Measurements from ENCODE around the gene TMEM236.

TMEM236 gene

GRCh38 chr10:17768957-17769356, 17.0 kb downstream of the TMEM236 start:
- no peak overlapping the region for H3K4me3 ChIP-seq (ENCODE audit: control insufficient read depth, low read depth, low read length)
- TF ChIP-seq, protein P1, sequence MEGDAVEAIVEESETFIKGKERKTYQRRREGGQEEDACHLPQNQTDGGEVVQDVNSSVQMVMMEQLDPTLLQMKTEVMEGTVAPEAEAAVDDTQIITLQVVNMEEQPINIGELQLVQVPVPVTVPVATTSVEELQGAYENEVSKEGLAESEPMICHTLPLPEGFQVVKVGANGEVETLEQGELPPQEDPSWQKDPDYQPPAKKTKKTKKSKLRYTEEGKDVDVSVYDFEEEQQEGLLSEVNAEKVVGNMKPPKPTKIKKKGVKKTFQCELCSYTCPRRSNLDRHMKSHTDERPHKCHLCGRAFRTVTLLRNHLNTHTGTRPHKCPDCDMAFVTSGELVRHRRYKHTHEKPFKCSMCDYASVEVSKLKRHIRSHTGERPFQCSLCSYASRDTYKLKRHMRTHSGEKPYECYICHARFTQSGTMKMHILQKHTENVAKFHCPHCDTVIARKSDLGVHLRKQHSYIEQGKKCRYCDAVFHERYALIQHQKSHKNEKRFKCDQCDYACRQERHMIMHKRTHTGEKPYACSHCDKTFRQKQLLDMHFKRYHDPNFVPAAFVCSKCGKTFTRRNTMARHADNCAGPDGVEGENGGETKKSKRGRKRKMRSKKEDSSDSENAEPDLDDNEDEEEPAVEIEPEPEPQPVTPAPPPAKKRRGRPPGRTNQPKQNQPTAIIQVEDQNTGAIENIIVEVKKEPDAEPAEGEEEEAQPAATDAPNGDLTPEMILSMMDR (conservative IDR thresholded peaks at IDR 0.05; ENCODE audit: control insufficient read depth, insufficient read depth, low read depth, low read length) = no peak
- DNase-seq (ENCODE audit: low read depth) = peak; percentile 30

- H3K4me3 ChIP-seq (ENCODE audit: control insufficient read depth, low read depth, low read length) = no peak overlapping the region
- TF ChIP-seq, protein P1 (conservative IDR thresholded peaks at IDR 0.05; ENCODE audit: control insufficient read depth, insufficient read depth, low read depth, low read length) = no peak
- DNase-seq (ENCODE audit: low read depth) = no peak
Measured at GRCh38 chr10:17771017-17771416, 19.0 kb downstream of the TMEM236 start.

GRCh38 chr10:17779784-17780183, 27.8 kb downstream of the TMEM236 start:
- no peak overlapping the region for H3K4me3 ChIP-seq (ENCODE audit: control insufficient read depth, low read depth, low read length)
- TF ChIP-seq, protein P1 (conservative IDR thresholded peaks at IDR 0.05; ENCODE audit: control insufficient read depth, insufficient read depth, low read depth, low read length) = no peak
- no peak for DNase-seq (ENCODE audit: low read depth)

DNA sequence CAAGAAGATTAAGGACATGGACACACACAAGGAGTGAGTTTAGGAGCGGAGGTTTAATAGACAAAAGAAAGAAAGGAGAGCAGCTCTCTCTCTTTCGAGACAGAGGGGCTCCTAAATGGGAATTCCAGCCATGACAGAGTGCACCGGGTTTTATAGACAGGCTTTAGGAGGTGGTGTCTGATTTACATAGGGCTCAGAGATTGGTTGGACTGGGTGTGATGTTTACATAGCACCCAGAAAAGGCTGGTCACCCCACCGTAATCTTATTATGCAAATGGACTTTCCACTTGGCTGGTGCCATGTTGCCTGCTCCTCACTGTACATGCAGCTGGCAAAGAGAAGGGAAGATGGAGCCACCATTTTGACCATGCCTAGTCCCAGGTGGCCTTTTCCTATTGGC, 28.7 kb downstream of the TMEM236 start:
- DNase-seq (ENCODE audit: low read depth) = no peak
- no peak overlapping the region for H3K4me3 ChIP-seq (ENCODE audit: control insufficient read depth, low read depth, low read length)
- TF ChIP-seq, protein P1 (conservative IDR thresholded peaks at IDR 0.05; ENCODE audit: control insufficient read depth, insufficient read depth, low read depth, low read length) = no peak

DNA sequence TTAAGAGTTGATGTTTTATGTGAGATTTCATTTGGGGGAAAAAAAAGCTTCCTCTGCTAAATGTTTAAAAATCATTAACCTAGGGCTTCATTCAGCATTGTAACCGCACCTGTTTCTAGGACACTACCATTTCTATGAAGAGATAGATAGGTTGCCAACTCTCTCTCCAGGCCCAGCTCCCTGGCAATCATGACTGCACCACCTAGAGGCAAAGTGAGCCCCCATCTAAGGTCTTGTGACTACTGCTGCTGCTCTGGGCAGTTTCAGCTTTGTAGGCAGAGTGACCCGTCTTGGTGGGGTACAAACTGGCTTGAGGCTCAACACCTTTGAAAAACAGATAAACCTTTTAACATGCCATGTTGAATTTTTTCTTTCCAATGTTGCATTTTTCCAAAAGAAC, 29.9 kb downstream of the TMEM236 start:
- DNase-seq (ENCODE audit: low read depth) = no peak
- TF ChIP-seq, protein P1 (conservative IDR thresholded peaks at IDR 0.05; ENCODE audit: control insufficient read depth, insufficient read depth, low read depth, low read length) = no peak
- no peak overlapping the region for H3K4me3 ChIP-seq (ENCODE audit: control insufficient read depth, low read depth, low read length)

GRCh38 chr10:17782921-17783665, 31.1 kb downstream of the TMEM236 start:
- H3K4me3 ChIP-seq (ENCODE audit: control insufficient read depth, low read depth, low read length) = no peak overlapping the region
- DNase-seq (ENCODE audit: low read depth) = peak; percentile 87
- TF ChIP-seq, protein P1 (conservative IDR thresholded peaks at IDR 0.05; ENCODE audit: control insufficient read depth, insufficient read depth, low read depth, low read length) = no peak
